ENCODE measurements around the gene CDH13. TPM values are rescaled to one million over a fixed set of nuclear protein-coding genes. Genes with fewer than 3 reads are reported as not detected.

Gene CDH13
- total and polyA plus RNA-seq, 2 donors (not counting 3 experiments of a cell fraction or from before 2014, with no cell fraction given): 96.6 to 124 TPM

- no peaks in the 10 kb centered on the region for H3K27me3 ChIP-seq (ENCODE audit: control insufficient read depth in 2 of 2, insufficient read depth in 2 of 2, low read length in 2 of 2)
- no peaks in the 10 kb centered on the region for H3K9me3 ChIP-seq (replicated peaks; ENCODE audit: control insufficient read depth, insufficient read depth, low read length)
- dilution Hi-C loops (cut with MboI; ENCODE audit: extremely low pct_ligation_motif_present, low sequenced_read_pairs) (no loop called here), intact Hi-C loops (cut with micrococcal nuclease) (no loop called here)
- TF ChIP-seq CTCF (IDR thresholded peaks at IDR 0.05; ENCODE audit: extremely low read depth in 1 of 2, insufficient read depth in 1 of 2, low read depth in 1 of 2, low read length in 2 of 2) (no peak), JUN (IDR thresholded peaks at IDR 0.05; ENCODE audit: borderline replicate concordance, insufficient read depth, insufficient read length, low read depth) (no peak), GATA2 (IDR thresholded peaks at IDR 0.05; ENCODE audit: insufficient read depth, insufficient read length, low read depth, low read length) (no peak), POLR2A (IDR thresholded peaks at IDR 0.05; ENCODE audit: low read depth, low read length) (no peak), MAX (IDR thresholded peaks at IDR 0.05; ENCODE audit: insufficient read depth, insufficient read length) (no peak)
- no peak overlapping the region for H3K9ac ChIP-seq (replicated peaks; ENCODE audit: extremely low read depth, insufficient read depth, low read length)
- no peak overlapping the region for H3K27ac ChIP-seq (ENCODE audit: insufficient read depth, low read depth, low read length)
- no peaks in the 10 kb centered on the region for H3K9me1 ChIP-seq (replicated peaks; ENCODE audit: control insufficient read depth, extremely low read depth, insufficient read depth, low read length)
- no peaks in the 10 kb centered on the region for H3K79me2 ChIP-seq (ENCODE audit: control insufficient read depth, insufficient read depth, low read length)
- no peak overlapping the region for H3K4me2 ChIP-seq (ENCODE audit: insufficient read depth, low read length)
- H4K20me1 ChIP-seq (replicated peaks; ENCODE audit: control insufficient read depth, extremely low read depth, insufficient read depth, low read length): no peaks in the 10 kb centered on the region
- BruUV-seq (replicated peaks): no TSS peak
- ChIA-PET POLR2A (no interaction called here), CTCF (no interaction called here)
- H2AFZ ChIP-seq (ENCODE audit: low read depth, low read length): no peak overlapping the region
- no peaks in the 10 kb centered on the region for H3K36me3 ChIP-seq (ENCODE audit: control insufficient read depth in 2 of 2, extremely low read depth in 1 of 2, insufficient read depth in 2 of 2, low read length in 2 of 2)
- no peak for FAIRE-seq
- no peak for DNase-seq (ENCODE audit: low read depth, low spot score)
- H3K4me3 ChIP-seq (replicated peaks in 1 of 3; ENCODE audit: insufficient read depth in 1 of 3, low read depth in 1 of 3, low read length in 3 of 3): no peak overlapping the region
- no peaks in the 10 kb centered on the region for H3K4me1 ChIP-seq (ENCODE audit: control insufficient read depth, extremely low read depth, insufficient read depth, low read length)
Measured at GRCh38 chr16:83669456-83669855, 1042.7 kb downstream of the CDH13 start.

- H3K9me3 ChIP-seq (replicated peaks; ENCODE audit: control insufficient read depth, insufficient read depth, low read length): no peaks in the 10 kb centered on the region
- POLR2A ChIA-PET: no interaction called here
- no peak for FAIRE-seq
- H3K4me1 ChIP-seq (ENCODE audit: control insufficient read depth, extremely low read depth, insufficient read depth, low read length): no peaks in the 10 kb centered on the region
- H3K27ac ChIP-seq (ENCODE audit: insufficient read depth, low read depth, low read length): no peak overlapping the region
- no peak overlapping the region for H3K4me3 ChIP-seq (replicated peaks in 1 of 3; ENCODE audit: insufficient read depth in 1 of 3, low read depth in 1 of 3, low read length in 3 of 3)
- dilution Hi-C loops (cut with MboI; ENCODE audit: extremely low pct_ligation_motif_present, low sequenced_read_pairs): no loop called here
- no peak overlapping the region for H3K9ac ChIP-seq (replicated peaks; ENCODE audit: extremely low read depth, insufficient read depth, low read length)
- DNase-seq (ENCODE audit: low read depth, low spot score): peak; percentile 11
- no peaks in the 10 kb centered on the region for H3K36me3 ChIP-seq (ENCODE audit: control insufficient read depth in 2 of 2, extremely low read depth in 1 of 2, insufficient read depth in 2 of 2, low read length in 2 of 2)
- no peaks in the 10 kb centered on the region for H3K27me3 ChIP-seq (ENCODE audit: control insufficient read depth in 2 of 2, insufficient read depth in 2 of 2, low read length in 2 of 2)
- CTCF ChIA-PET: no interaction called here
- H3K79me2 ChIP-seq (ENCODE audit: control insufficient read depth, insufficient read depth, low read length): no peaks in the 10 kb centered on the region
- H4K20me1 ChIP-seq (replicated peaks; ENCODE audit: control insufficient read depth, extremely low read depth, insufficient read depth, low read length): no peaks in the 10 kb centered on the region
- no peak overlapping the region for H3K4me2 ChIP-seq (ENCODE audit: insufficient read depth, low read length)
- H2AFZ ChIP-seq (ENCODE audit: low read depth, low read length): no peak overlapping the region
- TF ChIP-seq FOS (IDR thresholded peaks at IDR 0.05; ENCODE audit: borderline replicate concordance, insufficient read depth, low read length): no peak
- no peak for TF ChIP-seq JUN (IDR thresholded peaks at IDR 0.05; ENCODE audit: borderline replicate concordance, insufficient read depth, insufficient read length, low read depth)
- TF ChIP-seq POLR2AphosphoS5 (IDR thresholded peaks at IDR 0.05; ENCODE audit: insufficient read depth, low read depth, low read length): no peak
- TF ChIP-seq EZH2 (IDR thresholded peaks at IDR 0.05; ENCODE audit: borderline replicate concordance, low read depth, low read length, severe bottlenecking): no peak
- TF ChIP-seq CTCF (IDR thresholded peaks at IDR 0.05; ENCODE audit: extremely low read depth in 1 of 2, insufficient read depth in 1 of 2, low read depth in 1 of 2, low read length in 2 of 2): no peak
- no peak for TF ChIP-seq POLR2A (IDR thresholded peaks at IDR 0.05; ENCODE audit: low read depth, low read length)
- no peak for TF ChIP-seq MAX (IDR thresholded peaks at IDR 0.05; ENCODE audit: insufficient read depth, insufficient read length)
- TF ChIP-seq GATA2 (IDR thresholded peaks at IDR 0.05; ENCODE audit: insufficient read depth, insufficient read length, low read depth, low read length): no peak
- TF ChIP-seq MYC (IDR thresholded peaks at IDR 0.05; ENCODE audit: low read depth, low read length): no peak
- intact Hi-C loops (cut with micrococcal nuclease): no loop called here
- H3K9me1 ChIP-seq (replicated peaks; ENCODE audit: control insufficient read depth, extremely low read depth, insufficient read depth, low read length): no peaks in the 10 kb centered on the region
- no TSS peak for BruUV-seq (replicated peaks)
Measured at GRCh38 chr16:83674931-83675535, 1048.3 kb downstream of the CDH13 start.

Measured in endothelial cell of umbilical vein (primary cell).